Activated CD8-positive, alpha-beta memory T cell treated with anti-CD3 and anti-CD28 coated beads, Interleukin-2, amount 50 U/mL, for 48 hours (primary cell): Measurements from ENCODE around the gene CRX.
"Not testable (repeated sequence)": the region's sequence is repeated elsewhere in the genome, so short reads cannot be mapped to it uniquely, and the experiment has no call there.

ENCODE experiments used
- DNase-seq: peaks from one replicate; pipeline ENCODE4 v3.0.0-alpha.2; 2020

CRX gene

DNA sequence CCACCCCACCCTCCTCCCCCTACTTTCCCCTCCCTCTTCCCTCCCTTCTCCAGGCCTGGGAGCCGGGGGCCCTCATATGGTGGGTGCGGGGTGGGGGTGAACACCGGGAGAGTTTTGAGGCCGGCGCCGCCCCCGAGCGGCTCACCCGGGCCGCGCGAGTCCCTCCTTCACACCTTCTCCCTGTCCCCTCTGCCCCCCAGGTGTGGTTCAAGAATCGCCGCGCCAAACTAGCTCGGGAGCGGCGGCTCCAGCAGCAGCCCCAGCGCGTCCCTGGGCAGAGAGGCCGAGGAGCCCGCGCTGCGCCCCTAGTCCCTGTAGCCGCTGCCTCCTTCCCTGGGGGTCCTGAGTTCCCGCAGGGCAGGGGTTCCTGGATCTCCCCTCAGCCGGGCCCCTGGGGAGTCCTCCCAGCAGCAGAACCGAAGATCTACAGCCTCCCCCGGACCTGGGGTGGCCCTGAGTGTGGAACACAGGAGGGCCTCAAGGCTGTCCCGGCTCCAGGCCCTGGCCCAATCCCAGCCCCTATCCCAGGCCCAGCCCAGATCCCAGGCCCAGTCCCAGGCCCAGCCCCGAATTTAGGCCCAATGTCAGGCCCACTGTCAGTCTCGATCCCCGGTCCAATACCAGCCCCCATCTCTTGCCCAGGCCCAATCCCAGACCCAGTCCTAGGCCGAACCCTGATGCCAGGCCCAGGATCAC is 39.0 kb downstream of the CRX start:
- DNase-seq: no peak

DNA sequence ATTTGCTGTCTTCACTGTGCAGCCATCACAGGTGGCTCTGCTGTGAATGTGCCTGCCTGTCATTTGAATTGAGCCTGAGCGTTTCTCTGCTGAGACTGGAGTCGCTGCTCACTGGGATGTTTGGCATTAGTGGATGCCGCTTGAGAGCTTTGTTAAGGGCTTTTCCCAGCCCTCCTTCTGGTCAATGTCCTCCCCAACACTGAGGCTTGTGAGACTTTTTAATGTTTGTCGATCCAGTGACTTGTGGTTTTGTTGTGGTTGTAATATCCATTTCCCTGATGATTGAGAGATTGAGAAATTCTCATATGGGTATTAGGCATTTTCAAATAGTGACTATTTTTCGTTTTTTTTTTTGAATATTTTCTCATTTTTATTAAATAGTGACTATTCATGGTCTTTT is 39.9 kb downstream of the CRX start:
- DNase-seq: no peak

DNA sequence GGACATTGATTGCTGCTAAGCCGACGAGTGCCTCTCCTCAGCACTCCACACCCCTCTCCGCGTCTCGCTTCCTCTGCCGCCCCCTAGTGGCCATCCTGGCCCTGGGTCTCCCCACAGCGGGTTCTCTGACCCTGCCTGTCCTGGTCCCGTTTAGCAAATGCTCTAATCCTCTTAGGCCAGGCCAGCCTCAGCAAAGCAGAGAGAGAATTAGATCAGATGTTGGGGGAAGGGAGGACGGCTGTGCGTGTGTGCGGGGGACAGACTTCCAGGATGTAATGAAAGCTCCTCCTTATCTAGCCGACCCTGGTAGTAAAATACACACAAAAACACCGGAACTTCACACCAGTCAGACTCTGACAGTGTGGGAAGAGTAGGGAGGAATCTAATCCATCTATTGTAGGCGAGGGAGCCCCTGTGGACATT is 41.8 kb downstream of the CRX start:
- DNase-seq: peak; percentile 99

DNA sequence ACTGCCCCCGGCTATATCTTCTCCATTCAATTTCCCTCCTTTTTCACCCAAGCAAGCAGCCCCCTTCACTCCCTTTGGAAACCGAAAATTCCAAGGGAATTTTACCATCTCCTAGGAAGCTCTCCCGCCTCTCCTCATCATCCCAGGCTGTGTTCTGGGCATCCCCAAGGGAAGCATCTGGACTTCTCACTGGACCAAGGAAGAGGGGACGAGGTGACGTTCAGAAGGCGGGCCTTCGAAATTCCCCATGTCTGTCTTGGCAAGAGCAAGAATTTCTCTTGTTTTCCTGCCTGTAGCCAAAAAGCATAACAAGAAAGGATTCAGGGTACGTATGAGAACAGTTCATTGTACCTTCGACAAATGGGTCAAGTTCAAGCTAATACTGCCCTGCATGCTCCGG is 43.4 kb downstream of the CRX start:
- no peak for DNase-seq

DNA sequence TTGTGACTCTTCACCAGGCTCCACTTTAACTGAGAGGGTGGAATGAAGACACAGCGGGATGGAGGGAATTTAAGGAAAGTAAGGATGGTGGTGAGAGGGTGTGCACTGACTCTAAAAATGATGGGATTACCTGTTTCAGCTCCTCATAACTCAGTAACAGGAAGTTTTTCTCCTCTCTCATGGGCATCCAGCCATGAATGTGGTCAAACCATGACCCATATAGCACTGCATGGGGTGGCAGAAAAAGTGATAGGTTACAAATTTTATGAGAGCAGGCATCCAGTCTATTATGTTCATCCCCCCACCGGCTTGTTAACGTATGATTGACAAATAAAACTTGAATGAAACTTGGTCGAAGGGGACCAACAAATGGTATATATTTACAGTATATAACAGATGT is 57.2 kb downstream of the CRX start:
- DNase-seq: no peak

DNA sequence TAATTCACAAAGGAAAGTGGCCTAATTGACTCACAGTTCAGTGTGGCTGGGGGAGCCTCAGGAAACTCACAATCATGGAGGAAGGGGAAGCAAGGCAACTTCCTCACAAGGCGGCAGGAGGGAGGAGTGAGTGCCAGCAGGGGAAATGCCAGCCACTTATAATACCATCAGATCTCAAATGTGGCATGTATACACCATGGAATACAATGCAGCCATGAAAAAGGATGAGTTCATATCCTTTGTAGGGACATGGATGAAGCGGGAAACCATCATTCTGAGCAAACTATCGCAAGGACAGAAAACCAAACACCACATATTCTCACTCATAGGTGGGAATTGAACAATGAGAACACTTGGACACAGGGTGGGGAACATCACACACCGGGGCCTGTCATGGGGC is 57.6 kb downstream of the CRX start:
- not testable (repeated sequence) for DNase-seq

DNA sequence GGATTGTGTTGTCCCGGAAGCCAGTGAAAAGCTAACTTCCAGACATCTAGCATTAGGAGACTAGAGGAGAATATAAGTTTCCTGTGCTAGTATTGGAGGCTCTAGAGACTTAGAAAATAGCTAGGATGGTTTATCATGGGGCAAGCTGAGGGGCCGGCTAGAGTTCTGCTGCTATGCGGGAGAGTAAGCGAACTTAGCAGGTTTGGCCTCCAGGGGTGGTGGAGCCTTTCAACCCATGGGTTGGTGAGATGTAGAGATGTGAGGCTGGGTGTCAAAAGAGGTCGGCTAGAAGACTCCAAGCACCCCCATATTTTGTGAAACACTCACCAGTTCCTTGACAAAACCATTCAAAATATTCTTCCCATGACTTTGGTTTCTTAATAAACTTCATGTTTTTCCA is 60.0 kb downstream of the CRX start:
- DNase-seq: no peak

DNA sequence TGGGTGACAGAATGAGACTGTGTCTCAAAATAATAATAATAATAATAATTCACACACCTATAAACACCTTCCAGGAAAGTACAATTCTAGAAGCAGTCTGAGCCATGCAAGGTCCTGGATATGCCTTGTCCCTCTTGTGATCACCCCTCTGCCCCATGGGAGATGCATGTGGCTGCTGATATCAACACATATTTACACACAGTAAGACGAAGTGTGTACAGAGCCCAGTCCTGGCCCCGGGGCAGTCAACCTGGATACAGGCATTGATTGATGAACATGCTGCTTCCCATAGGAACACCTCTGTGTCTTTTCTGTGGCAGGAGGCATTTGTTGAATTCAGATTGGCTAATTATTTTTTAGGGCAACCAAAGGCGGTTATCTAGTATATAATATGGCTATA is 61.2 kb downstream of the CRX start:
- no peak for DNase-seq

DNA sequence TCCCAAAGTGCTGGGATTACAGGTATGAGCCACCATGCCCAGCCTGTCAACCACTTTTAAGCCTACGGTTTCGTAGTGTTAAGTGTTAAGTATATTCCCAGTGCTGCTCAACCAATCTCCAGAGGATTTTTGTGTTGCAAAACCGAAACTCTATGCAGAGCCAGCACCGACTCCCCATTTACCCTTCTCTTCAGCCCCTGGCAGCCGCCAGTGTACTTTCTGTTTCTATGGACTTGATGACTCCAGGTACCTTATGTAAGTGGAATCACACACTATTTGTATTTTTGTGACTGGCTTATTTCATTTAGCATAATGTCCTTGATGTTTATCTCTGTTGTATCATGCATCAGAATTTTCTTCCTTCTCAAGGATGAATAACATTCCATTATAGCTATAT is 63.3 kb downstream of the CRX start:
- no peak for DNase-seq

DNA sequence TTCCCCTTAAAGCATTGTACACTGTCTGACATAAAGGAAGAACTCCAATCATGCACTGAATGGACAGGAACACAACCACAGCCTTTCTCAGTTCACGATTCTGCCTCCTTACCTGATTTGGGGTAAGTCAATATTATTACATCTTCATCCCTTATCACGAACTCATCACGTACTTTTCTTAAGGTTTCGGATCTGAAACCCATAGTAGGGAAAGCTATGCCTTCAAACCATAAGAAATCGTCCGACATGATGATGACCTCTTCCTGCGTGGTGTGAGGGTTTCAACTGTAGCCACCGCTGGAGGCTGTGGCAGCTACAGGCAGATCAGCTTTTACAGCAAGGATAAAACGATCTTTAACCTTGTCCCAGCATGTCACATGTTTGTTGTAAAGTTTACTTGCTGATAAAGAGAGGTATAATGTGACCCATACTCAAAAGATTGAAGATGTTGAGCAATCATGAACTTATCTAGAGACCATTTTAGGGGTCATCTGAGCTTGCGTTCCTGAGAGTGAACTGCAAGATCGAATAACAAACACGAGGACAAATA is 64.3 kb downstream of the CRX start, which contains the start of gene SULT2A1:
SULT2A1 (minus strand) TSS at position 306 of the 550 bp plus-strand sequence; CDS start at position 248, 58 bp downstream.
- no peak for DNase-seq

DNA sequence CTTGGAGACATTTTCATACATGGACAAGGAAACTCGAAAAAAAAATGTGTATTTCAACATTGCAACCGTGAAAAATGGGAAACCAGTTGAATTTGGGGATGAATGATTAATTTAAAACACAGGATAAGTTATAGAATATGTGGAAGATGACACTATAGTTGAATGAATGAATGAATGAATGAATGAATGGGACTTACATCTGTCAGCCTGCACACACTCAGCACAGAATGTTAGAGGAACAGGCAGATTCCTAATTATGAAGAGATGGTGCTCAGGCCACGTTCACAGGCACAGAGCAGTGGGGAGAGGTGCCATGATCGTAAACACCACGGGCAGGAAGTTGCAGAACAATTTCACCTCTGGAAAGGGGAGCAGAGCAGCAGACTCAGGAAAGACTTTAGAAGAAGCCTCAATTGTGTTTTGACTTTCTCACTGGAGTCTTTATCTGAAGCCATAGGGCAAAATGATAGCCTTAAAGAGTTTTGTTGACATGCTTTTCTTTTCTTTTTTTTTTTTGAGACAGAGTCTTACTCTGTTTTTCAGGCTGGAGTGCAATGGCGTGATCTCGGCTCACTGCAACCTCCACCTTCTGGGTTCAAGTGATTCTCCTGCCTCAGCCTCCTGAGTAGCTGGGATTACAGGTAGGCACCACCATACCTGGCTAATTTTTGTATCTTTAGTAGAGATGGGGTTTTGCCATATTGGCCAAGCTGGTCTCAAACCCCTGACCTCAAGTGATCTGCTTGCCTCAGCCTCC is 69.3 kb downstream of the CRX start:
- no peak for DNase-seq

DNA sequence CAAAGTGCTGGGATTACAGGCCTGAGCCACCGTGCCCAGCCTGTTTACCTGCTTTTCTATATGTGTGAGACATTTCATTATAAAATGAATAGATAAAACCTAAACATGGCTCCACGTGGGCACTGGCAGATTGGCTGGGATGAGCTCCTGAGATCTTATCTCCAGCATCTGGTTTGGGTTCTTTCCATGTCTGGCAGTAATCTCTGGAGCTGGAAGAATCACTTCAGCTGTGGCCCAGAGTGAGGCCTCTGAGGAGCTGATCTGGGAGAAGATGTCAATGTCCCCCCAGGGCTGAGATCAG is 69.8 kb downstream of the CRX start:
- DNase-seq: no peak

DNA sequence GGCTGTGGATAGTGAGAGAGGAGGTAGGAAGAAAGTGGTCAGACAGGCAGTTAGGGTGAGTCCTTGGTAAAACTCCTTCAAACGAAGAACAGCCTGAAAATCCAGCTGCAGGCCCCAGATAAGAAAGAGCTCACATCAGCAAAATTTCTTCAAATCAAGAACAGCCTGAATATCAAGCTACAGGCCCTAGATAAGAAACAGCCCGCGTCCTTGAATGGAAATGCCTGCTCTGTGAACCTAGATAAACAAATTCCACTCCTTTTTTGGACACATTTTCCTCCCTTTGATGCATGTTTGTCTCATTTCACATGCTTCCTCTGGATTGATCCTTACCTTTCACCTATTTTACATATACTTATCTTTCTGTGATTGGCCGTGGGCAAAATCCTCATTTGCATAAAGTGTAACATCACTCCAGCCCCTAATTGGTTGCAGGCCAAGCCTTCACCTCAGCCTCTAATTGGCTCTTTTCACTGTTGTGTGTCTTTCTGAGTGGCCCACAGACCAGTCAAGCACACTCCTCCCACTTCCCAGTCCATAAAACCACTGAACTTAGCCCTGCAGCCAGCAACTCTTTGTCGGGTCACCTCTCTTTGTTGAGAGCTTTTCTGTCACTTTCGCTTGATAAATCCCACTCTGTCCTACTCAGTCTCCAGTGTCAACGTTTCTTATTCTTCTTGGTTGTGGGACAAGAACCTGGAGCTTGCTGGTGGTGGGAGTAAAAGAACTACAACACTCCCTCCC is 70.4 kb downstream of the CRX start:
- no peak for DNase-seq
